Liver (tissue), 3 donors: ENCODE data around the gene C15orf62.

Experiments used
- JUND ChIP-seq, 2 donors: IDR thresholded peaks; 2 replicates each; pipeline ENCODE4 v1.6.1; 2016; ENCODE audit warnings: antibody characterized with exemption in 2 of 2
- REST ChIP-seq: IDR thresholded peaks from 2 replicates; pipeline ENCODE4 v1.6.1; 2016; ENCODE audit warnings: antibody characterized with exemption, mild to moderate bottlenecking
- YY1 ChIP-seq: IDR thresholded peaks from 2 replicates; pipeline ENCODE4 v1.6.1; 2016; ENCODE audit warnings: antibody characterized with exemption, mild to moderate bottlenecking
- ZBTB33 ChIP-seq: IDR thresholded peaks from 2 replicates; pipeline ENCODE4 v1.6.1; 2016; ENCODE audit warnings: antibody characterized with exemption
- TF ChIP-seq, protein P1 (sequence below): fragments of 150-350 bp; IDR thresholded peaks from 2 replicates; pipeline ENCODE4 v1.5.1; 2017; ENCODE audit warnings: improper control_type of control experiment, low read depth, low read length; ENCODE audit not compliant: missing input control
- TF ChIP-seq, protein P2 (sequence below): IDR thresholded peaks from 2 replicates; pipeline ENCODE4 v1.6.1; 2016; ENCODE audit warnings: antibody characterized with exemption
- donor health status: healthy.
- donor health status: healthy.

DNA sequence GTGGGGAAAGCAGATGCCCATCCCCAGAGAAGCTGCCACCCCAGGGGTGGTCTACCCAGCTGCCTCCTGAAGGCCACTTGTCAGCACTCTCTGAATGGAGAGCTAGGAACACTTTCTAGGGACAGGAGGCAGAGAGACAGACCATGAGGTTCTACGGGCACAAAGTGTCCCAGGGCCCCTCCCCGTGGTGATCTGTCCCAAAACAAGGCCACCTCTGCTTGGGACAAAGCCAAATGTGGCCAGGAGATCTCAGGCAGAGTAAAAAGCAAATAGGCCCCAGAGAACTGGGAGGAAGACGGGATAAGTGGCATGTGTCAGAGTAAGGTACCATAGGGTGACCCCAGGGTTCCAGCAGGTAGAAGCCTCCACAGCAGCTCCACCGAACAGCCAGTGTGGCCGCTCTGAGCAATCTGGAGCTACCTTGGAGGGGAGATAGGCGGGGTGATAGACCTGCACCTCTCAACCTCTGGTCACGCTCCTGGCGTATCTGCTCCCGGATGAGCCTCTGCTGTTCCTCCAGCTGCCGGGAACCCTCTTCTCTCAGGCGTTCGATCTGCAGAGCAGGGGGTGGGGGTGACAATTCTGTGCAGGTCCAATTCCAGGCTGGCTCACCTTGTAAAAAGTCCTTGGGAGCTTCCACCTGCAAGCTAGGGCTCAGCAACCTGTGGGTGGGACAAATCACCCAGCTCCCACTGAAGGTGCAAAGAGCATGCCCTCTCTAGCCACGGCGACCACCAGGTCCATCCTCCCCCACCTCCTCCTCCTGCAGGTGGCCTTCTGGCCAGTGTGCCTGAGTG is 6.2 kb downstream of the C15orf62 start:
- TF ChIP-seq REST (peak; percentile 63), JUND (IDR thresholded peaks at IDR 0.05) (no peak), YY1 (no peak), ZBTB33 (no peak)
- TF ChIP-seq, protein P1, sequence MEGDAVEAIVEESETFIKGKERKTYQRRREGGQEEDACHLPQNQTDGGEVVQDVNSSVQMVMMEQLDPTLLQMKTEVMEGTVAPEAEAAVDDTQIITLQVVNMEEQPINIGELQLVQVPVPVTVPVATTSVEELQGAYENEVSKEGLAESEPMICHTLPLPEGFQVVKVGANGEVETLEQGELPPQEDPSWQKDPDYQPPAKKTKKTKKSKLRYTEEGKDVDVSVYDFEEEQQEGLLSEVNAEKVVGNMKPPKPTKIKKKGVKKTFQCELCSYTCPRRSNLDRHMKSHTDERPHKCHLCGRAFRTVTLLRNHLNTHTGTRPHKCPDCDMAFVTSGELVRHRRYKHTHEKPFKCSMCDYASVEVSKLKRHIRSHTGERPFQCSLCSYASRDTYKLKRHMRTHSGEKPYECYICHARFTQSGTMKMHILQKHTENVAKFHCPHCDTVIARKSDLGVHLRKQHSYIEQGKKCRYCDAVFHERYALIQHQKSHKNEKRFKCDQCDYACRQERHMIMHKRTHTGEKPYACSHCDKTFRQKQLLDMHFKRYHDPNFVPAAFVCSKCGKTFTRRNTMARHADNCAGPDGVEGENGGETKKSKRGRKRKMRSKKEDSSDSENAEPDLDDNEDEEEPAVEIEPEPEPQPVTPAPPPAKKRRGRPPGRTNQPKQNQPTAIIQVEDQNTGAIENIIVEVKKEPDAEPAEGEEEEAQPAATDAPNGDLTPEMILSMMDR: no peak
- TF ChIP-seq, protein P2, sequence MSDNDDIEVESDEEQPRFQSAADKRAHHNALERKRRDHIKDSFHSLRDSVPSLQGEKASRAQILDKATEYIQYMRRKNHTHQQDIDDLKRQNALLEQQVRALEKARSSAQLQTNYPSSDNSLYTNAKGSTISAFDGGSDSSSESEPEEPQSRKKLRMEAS: no peak
